Loucy (cell line): ENCODE data around the gene SPTSSA.
"Not testable (repeated sequence)": the region's sequence is repeated elsewhere in the genome, so short reads cannot be mapped to it uniquely, and the experiment has no call there.

Experiments
- EZH2phosphoT487 ChIP-seq: fragments of 200-600 bp; IDR thresholded peaks from 2 replicates; pipeline ENCODE4 v1.6.1; 2018; ENCODE audit warnings: antibody characterized with exemption, mild to moderate bottlenecking, moderate library complexity, borderline replicate concordance
- TF ChIP-seq, protein P1 (sequence below): fragments of 200-600 bp; sonication (generic); conservative IDR thresholded peaks from 2 replicates; pipeline ENCODE4 v1.5.1; 2014; ENCODE audit warnings: mild to moderate bottlenecking, antibody characterized with exemption, low read length

DNA sequence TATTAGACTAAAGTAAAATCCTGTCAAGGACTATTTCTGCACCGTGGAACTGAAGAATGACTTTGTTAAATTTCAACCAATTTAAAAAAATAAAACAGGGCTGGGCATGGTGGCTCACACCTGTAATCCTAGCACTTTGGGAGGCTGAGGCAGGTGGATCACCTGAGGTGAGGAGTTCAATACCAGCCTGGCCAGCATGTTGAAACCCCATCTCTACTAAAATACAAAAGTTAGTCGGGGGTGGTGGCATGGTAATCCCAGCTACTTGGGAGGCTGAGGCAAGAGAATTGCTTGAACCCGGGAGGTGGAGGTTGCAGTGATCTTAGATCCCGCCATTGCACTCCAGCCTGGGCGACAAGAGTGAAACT, 43.1 kb upstream of the SPTSSA start:
- TF ChIP-seq, protein P1, sequence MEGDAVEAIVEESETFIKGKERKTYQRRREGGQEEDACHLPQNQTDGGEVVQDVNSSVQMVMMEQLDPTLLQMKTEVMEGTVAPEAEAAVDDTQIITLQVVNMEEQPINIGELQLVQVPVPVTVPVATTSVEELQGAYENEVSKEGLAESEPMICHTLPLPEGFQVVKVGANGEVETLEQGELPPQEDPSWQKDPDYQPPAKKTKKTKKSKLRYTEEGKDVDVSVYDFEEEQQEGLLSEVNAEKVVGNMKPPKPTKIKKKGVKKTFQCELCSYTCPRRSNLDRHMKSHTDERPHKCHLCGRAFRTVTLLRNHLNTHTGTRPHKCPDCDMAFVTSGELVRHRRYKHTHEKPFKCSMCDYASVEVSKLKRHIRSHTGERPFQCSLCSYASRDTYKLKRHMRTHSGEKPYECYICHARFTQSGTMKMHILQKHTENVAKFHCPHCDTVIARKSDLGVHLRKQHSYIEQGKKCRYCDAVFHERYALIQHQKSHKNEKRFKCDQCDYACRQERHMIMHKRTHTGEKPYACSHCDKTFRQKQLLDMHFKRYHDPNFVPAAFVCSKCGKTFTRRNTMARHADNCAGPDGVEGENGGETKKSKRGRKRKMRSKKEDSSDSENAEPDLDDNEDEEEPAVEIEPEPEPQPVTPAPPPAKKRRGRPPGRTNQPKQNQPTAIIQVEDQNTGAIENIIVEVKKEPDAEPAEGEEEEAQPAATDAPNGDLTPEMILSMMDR, result not testable (repeated sequence)
- TF ChIP-seq EZH2phosphoT487, result not testable (repeated sequence)
